Mononuclear cell (primary cell): Measurements from ENCODE around the gene FNBP1. TPM values are rescaled to one million over a fixed set of nuclear protein-coding genes. Genes with fewer than 3 reads are reported as not detected.
"Not testable (repeated sequence)": the region's sequence is repeated elsewhere in the genome, so short reads cannot be mapped to it uniquely, and the experiment has no call there.

Source experiments
- H3K27me3 ChIP-seq: 2 replicates; pipeline ENCODE4 v1.6.0; 2011; ENCODE audit warnings: low read length, control low read depth; ENCODE audit not compliant: insufficient read depth
- H3K4me1 ChIP-seq: 2 replicates; pipeline ENCODE4 v1.5.1; 2011; ENCODE audit warnings: mild to moderate bottlenecking, low read length, control low read depth; ENCODE audit not compliant: insufficient read depth
- H3K4me3 ChIP-seq: 2 replicates; pipeline ENCODE4 v1.5.1; 2011; ENCODE audit warnings: mild to moderate bottlenecking, low read length, moderate library complexity
- H3K9me3 ChIP-seq: 2 replicates; pipeline ENCODE4 v1.5.1; 2011; ENCODE audit warnings: low read depth, mild to moderate bottlenecking, control low read depth, low read length
- total RNA-seq: library from RNA; depleted of rRNA; stranded (reverse); fragments of >200 nt; gene quantifications from one replicate; pipeline ENCODE4 v1.2.3, GENCODE V29; 2012

The FNBP1 gene
- total RNA-seq, 1 donor, result 193 TPM

GRCh38 chr9:130020618-130021017 is 22.4 kb downstream of the FNBP1 start:
- Histone ChIP-seq H3K27me3 (no peaks in the 10 kb centered on the region), H3K9me3 (no peaks in the 10 kb centered on the region), H3K4me3 (no peak overlapping the region), H3K4me1 (peaks cover 55% of the 10 kb centered on the region)

- Histone ChIP-seq H3K27me3 (no peaks in the 10 kb centered on the region), H3K4me1 (peaks cover 31% of the 10 kb centered on the region), H3K9me3 (no peaks in the 10 kb centered on the region), H3K4me3 (no peak overlapping the region)
These were observed 24.7 kb downstream of the FNBP1 start for GRCh38 chr9:130018265-130018664.

- not testable (repeated sequence) for H3K27me3 ChIP-seq, H3K4me3 ChIP-seq, H3K9me3 ChIP-seq
- peaks cover 24% of the 10 kb centered on the region for H3K4me1 ChIP-seq
These were observed 25.5 kb downstream of the FNBP1 start for GRCh38 chr9:130017510-130017909.

GRCh38 chr9:130017076-130017475 is 25.9 kb downstream of the FNBP1 start:
- Histone ChIP-seq H3K4me1 (peaks cover 21% of the 10 kb centered on the region), H3K4me3 (no peak overlapping the region)

GRCh38 chr9:130015353-130016019 is 27.5 kb downstream of the FNBP1 start:
- H3K4me1 ChIP-seq, result peaks cover 24% of the 10 kb centered on the region
- H3K4me3 ChIP-seq, result no peak overlapping the region
- H3K27me3 ChIP-seq, result no peaks in the 10 kb centered on the region
- H3K9me3 ChIP-seq, result no peaks in the 10 kb centered on the region

More at GRCh38 chr9:130017076-130017475, 25.9 kb downstream of the FNBP1 start:
- Histone ChIP-seq H3K9me3 (no peaks in the 10 kb centered on the region), H3K27me3 (no peaks in the 10 kb centered on the region)

- Histone ChIP-seq H3K4me1 (peaks cover 36% of the 10 kb centered on the region), H3K27me3 (no peaks in the 10 kb centered on the region), H3K4me3 (no peak overlapping the region), H3K9me3 (no peaks in the 10 kb centered on the region)
These were observed 29.7 kb downstream of the FNBP1 start for GRCh38 chr9:130013326-130013725.

- H3K27me3 ChIP-seq, result no peaks in the 10 kb centered on the region
- H3K4me3 ChIP-seq, result no peak overlapping the region
- H3K9me3 ChIP-seq, result no peaks in the 10 kb centered on the region
- H3K4me1 ChIP-seq, result peaks cover 49% of the 10 kb centered on the region
These were observed 32.6 kb downstream of the FNBP1 start for GRCh38 chr9:130010151-130010988.

GRCh38 chr9:130009546-130009945 is 33.4 kb downstream of the FNBP1 start:
- not testable (repeated sequence) for H3K4me3 ChIP-seq, H3K9me3 ChIP-seq, H3K27me3 ChIP-seq
- peaks cover 49% of the 10 kb centered on the region for H3K4me1 ChIP-seq

GRCh38 chr9:130008538-130008937 is 34.5 kb downstream of the FNBP1 start:
- Histone ChIP-seq H3K27me3 (no peaks in the 10 kb centered on the region), H3K4me1 (peaks cover 55% of the 10 kb centered on the region), H3K9me3 (no peaks in the 10 kb centered on the region), H3K4me3 (no peak overlapping the region)

GRCh38 chr9:130006952-130007351 is 36.0 kb downstream of the FNBP1 start:
- H3K4me1 ChIP-seq, result peaks cover 63% of the 10 kb centered on the region
- not testable (repeated sequence) for H3K27me3 ChIP-seq, H3K9me3 ChIP-seq, H3K4me3 ChIP-seq

GRCh38 chr9:130003943-130004552 is 38.9 kb downstream of the FNBP1 start:
- H3K27me3 ChIP-seq, result no peaks in the 10 kb centered on the region
- no peaks in the 10 kb centered on the region for H3K9me3 ChIP-seq
- H3K4me3 ChIP-seq, result no peak overlapping the region
- H3K4me1 ChIP-seq, result peaks cover 63% of the 10 kb centered on the region

- Histone ChIP-seq H3K27me3 (no peaks in the 10 kb centered on the region), H3K4me3 (no peak overlapping the region), H3K4me1 (peaks cover 64% of the 10 kb centered on the region), H3K9me3 (no peaks in the 10 kb centered on the region)
These were observed 40.7 kb downstream of the FNBP1 start for GRCh38 chr9:130002320-130002719.

- Histone ChIP-seq H3K4me3 (no peak overlapping the region), H3K27me3 (no peaks in the 10 kb centered on the region), H3K9me3 (no peaks in the 10 kb centered on the region), H3K4me1 (peaks cover 64% of the 10 kb centered on the region)
These were observed 41.8 kb downstream of the FNBP1 start for GRCh38 chr9:130001190-130001589.

GRCh38 chr9:129999141-129999510 is 43.9 kb downstream of the FNBP1 start:
- peaks cover 71% of the 10 kb centered on the region for H3K4me1 ChIP-seq
- H3K9me3 ChIP-seq, result no peaks in the 10 kb centered on the region
- no peak overlapping the region for H3K4me3 ChIP-seq
- H3K27me3 ChIP-seq, result no peaks in the 10 kb centered on the region

- H3K4me1 ChIP-seq, result peaks cover 68% of the 10 kb centered on the region
- H3K27me3 ChIP-seq, result no peaks in the 10 kb centered on the region
- no peak overlapping the region for H3K4me3 ChIP-seq
- H3K9me3 ChIP-seq, result no peaks in the 10 kb centered on the region
These were observed 44.4 kb downstream of the FNBP1 start for GRCh38 chr9:129998491-129999140.
